Neural progenitor cell (in vitro differentiated cells): ENCODE measurements around the gene GCAT.

Experiments
- CTCF ChIP-seq: fragments of 200-600 bp; sonication (generic); IDR thresholded peaks from 2 replicates; pipeline ENCODE4 v1.5.1; 2017; ENCODE audit warnings: antibody characterized with exemption, mild to moderate bottlenecking
- EZH2 ChIP-seq: fragments of 200-600 bp; sonication (generic); IDR thresholded peaks from 2 replicates; pipeline ENCODE4 v1.6.1; 2017; ENCODE audit warnings: antibody characterized with exemption, mild to moderate bottlenecking, moderate library complexity

GRCh38 chr22:37801946-37802309, 5.8 kb upstream of the GCAT start:
- TF ChIP-seq CTCF (peak; percentile 33), EZH2 (no peak)
